Measurements from ENCODE around the gene DZIP1.

DNA sequence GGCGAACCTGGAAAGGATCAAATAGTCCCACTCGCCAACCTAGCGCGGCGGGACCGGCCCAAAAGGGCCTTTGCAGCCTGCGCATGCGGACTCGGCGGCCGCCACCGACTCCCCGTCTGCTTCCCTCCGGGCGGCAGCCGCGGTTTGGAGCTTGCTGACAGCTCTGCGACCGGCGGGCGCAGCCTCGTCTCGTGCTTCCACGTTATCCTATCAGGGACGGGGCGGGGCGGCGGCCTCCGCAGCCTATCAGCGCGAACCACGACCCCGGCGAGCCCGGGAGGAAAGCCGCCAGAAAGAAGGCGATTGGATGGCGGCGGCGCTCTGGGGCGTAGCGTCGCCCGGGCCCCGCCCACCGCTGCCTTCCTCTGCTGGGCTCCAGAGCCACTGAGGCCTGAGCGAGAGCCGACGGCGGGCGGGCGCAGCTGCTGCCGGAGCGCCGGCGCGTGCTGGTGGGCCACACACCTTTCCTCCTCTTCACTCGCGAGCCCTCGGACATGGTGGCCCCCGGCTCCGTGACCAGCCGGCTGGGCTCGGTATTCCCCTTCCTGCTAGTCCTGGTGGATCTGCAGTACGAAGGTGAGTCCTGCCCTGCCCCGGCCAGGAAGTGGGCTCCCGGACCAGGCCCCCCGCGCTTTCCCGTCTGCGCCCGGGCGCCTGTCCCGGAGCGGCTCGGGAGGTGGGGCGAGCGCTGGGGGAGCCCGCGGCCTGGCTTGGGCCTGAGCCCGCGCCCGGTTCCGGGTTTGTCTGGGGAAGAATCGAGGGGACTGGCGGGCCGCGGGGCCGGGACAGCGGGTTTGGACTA, 32.5 kb upstream of the DZIP1 start, which contains the start of gene DNAJC3:
- TF ChIP-seq CTCF (IDR thresholded peaks at IDR 0.05; ENCODE audit: low read depth, low read length) = no peak
- no peak for TF ChIP-seq EZH2phosphoT487 (IDR thresholded peaks at IDR 0.05; ENCODE audit: low read depth)
